Dedifferentiated amniotic fluid mesenchymal stem cell (primary cell): ENCODE measurements around the gene ZNF407.

Experiments
- DNase-seq: peaks from one replicate; pipeline ENCODE4 v3.0.0-alpha.2; 2016; ENCODE audit errors: extremely low spot score

The ZNF407 gene

DNA sequence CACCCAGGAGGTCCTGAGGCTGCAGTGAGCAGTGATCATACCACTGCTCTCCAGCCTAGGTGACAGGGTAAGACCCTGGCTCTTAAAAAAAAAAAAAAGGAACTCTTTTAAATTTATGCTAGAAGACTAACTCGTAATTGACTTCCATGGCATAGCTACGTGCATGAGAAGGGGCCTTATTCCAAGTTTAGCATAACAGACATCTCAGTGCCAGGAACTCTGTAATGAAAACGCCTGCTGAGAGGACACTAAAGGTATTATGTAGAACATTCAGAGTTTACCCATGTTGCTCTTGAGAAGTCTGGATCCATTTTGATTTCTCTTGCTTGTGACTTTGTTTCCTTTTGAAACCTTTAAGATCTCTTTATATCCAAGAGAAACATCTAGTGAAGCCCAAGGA, 276.0 kb downstream of the ZNF407 start:
- DNase-seq: no peak

DNA sequence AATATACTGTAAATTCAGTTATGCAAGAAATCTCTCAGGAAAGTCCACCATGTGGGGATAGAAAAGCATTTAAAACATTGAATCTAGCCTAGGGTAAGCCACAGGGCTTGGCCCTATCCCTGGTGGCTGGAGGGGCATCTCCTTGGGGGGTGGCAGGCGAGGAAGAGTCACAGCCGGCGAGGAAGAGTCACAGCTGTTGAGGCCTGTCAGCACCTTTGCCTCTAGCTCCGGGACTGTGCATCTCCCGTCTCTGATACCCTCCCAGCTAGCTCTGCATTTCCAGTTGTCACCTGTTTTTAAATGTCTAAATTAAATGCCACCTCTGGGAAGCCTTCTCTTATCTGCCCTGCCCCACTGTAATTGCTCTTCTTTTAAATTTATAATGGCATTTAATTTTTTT, 276.7 kb downstream of the ZNF407 start:
- DNase-seq: no peak

DNA sequence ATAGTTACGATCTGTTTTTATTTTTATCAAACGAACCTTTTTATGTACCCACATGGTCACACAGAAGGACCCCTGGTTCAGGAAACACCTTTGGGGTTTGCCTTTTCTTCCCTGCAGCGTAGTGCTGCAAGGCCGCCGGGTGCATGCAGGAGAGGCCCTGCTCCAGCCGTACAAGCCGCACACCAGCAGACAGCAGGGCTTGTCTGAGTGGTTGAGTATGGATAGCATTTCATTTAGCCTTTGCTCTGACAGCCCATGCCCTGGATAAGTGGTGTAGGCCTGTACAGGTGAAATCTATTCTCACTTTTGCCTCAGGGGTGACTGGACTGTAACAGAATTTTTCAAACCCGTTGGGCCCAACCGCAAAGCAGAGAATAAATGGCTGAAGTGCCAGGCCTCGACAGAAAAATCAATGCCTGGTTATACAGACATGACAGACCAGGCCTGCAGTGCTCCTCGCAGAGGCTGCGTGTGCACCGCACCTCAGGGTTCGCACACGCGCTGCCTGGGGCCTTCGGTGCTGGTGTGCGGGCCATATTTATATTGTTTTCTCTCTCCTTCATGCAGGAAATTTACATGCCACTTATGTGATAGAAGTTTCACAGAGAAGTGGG, 279.1 kb downstream of the ZNF407 start:
- no peak for DNase-seq

DNA sequence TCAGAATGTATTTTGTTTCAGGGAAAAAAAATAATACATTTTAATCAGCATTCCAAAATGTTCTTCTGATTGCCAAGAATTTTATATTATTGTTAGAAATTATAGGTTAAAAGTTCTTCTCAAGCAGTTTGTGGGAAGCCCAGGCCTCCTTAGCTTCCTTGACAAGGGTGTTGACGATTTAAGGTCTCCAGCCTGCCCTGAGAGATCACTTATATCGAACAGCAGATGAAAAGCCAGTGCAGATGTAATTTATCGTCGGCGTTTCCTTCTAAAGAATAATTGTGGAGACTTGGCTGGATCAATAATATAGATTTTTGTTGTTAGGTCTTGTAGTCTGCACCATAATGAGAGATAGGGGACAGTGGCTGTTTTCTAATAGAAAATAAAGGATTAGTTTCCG, 280.6 kb downstream of the ZNF407 start:
- DNase-seq: no peak

DNA sequence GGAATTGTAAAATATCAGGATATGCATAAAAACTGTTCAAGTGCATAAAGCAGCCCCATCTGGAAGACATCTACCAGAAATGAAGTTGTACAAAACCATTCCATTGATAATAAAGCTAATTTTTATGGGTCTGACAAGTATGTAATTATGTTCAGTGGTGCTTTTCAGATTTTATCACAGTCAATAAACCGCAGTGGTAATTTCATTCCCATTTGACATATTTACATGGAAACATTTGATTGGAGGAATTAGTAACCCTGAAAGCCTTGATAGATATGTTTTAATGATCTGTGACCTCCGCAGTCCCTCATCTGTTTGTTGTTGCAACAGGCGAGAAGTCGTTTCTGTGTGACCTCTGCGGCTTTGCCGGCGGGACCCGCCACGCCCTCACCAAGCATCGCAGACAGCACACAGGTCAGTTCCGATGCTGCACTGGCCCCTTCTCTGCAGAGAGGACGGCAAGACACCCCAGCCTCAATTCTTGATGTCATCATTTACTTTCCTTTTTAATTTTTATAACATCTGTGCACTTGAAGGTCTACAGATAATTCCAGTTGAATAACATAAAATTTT, 283.1 kb downstream of the ZNF407 start:
- DNase-seq: no peak

DNA sequence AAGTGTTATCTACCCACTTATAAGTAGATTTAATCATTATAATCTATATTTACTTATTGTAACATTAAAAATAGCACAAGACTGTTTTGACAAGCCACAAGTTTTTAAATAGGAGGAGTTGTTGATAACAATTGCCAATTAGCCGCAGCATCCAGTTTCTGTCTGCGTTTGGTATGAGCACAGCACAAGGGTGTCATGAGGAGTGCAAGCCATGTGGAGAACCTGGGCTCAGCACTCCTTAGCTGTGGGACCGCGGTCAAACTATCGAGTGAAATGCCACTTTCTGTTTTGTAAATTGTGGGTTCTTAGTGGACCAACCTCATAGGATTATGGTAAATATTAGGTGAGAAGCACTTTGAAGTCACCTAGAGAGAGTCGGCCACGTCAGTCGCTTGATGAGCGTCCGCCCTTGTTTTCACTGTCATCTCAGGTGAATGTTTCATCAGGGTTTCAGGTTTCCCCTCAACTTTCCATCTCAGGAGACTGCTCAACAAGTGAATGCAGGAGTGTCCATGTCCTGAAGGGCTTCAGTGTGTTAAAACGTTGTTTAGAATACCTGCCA, 294.5 kb downstream of the ZNF407 start:
- no peak for DNase-seq

DNA sequence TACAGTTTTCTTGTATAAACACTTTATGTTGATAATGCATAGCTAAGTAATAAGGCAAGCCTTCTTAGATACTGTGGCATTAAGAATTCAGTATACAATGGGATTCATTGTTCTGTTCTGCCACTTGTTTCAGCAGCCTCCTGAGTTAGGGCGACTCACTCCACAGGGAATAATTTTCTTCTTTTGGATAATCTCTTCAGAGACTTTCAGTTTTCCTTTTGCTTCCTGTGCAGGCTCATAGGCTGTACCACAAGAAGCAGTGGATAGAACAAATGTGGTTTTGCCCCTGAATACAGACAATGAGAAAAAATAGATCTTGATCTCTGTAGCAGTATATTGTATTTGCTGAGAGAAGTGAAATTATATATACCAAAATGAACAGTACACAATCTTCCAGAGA, 298.0 kb downstream of the ZNF407 start:
- no peak for DNase-seq

DNA sequence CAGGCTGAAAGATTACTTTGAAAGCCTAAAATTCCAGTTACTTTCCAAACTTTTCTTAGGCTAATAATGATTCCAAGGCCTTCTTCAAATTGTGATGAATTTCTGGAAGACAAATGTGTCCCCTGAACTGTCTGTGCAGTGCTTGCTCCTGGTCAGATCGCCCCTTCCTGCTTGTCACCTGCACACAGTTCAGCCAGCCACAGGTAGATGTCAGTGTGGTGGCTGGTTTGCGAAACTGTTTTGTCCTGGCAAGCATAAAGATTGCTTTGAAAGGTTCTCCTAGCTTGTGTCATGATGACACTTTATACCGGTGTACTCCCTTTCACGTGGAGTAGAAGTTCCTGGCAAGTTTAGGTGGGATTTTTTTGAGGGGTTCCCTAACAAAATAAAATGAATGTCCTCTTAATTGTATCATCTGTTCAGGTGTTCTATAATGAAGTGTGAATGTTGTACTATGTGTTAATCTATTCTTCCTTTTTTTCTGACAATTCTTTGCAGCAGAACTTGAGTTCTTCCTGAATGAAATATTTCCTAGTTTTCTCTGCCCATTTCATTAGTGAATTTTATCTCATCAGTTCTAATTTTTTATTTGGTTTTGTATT, 298.8 kb downstream of the ZNF407 start:
- no peak for DNase-seq

DNA sequence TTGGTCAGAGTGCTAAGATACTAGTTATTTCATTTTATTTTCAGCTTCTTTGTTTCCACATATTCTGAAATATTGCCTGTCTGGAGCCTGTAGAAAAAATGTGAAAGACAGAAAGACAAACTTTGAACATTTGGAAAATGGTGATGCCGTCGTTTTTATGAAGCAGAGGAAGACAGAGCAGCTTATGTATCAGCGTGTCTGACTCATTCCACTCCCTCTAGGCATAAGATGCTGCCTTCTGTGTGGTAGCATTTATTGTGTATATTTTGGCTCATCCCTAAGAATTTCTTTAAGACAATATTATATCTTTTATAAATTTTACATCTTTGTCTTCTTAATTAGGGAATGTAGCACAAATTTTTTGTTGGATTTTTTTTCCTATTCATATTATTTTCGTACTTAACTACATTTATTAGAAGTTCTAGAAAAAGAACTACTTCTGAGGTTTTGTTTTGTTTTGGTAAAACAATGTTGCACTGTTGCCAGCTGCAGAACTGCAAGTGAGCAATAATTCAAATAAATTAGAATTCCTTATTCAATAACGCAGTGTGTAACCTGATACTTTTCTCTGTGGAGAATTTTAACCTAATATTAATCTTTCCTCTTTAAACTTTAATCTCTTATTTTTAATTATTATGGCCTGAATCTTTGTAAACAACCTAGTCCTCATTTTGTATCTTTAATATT, 300.4 kb downstream of the ZNF407 start:
- peak; percentile 34 for DNase-seq

DNA sequence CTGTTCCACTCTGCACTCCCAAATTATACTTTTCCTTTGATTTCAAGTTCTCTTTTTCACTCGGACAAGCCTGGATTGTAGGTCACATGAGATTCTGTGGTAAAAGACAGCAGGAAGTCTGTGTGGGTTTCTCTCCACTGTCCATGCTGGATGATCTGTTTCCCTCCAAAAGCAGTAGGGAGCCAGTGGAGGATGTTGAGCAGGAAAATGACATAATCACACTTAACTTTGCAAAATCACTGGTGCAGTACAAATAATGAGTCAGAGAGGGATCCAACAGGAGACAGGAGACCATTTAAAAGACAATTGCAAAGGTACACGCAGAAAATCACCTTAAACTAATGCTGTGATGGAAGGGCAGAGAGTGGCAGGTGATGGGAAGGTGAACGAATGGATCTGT, 301.3 kb downstream of the ZNF407 start:
- no peak for DNase-seq

DNA sequence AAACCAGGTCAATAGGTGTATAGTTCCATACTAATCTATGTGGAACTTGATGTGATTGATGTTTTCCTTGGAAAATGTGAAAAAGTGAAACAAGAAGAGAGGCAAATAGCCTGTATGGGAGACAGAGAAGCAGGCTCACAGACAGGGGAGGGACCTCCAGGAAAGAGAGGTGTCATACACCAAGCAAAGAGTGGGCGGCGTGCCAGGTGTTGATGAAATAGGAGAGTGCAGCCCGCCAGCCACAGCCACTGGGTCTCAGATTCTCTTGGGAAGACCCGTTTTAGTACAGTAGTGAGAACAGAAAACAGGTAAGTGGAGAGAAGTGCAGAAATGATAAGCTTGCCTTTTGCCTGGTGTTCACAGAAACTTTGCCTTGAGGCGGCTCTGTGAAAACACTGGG, 301.9 kb downstream of the ZNF407 start:
- DNase-seq: no peak

DNA sequence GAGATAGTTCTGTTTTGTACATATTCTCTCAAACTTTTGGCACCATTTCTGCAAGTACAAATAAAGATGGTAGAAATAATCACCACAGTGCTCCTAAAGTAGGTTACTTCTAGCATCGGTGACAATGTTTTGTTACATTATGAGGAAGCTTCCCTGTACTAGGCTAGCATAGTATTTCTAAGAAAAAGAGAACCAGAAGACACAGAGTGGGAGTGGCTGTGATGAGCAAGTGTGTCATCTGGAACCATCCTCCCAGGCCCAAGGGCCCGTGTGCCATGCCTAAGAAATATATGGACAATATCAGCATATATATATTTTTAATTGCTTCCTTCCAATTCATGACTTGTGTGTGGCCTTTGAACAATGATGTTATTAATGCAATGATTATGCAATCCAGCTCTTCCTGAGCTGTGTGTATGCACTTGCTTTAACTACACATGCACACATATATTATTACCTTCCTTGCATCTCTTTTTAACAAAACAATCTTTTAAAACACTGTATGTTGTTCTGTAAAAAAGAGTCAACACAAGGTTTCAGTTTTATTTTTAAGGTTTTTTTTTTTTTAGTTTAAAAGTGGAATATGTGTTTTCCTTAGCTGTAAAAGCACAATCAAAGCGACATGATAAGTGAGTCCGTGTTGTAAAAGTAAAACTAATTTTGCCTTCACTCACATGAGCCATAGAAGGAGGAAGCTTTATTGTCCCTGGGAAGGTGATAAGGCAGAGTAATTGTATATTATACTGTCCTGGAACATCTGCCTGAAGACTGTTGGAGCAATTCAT, 303.9 kb downstream of the ZNF407 start:
- DNase-seq: no peak

DNA sequence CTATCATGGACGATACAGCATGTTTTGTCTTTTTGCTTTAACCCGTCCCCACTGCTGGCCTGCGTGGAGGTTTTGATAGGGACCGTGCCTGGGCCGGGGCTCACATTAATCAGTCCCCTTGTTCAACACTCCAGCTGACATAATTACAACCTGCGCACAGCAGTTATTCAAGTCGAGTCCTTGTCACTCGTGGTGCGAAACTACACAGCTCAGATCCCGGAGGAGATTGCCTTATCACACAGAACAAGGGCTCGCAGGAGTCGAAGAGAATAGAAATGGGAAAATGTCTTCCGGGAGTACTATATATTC, 304.4 kb downstream of the ZNF407 start:
- no peak for DNase-seq

DNA sequence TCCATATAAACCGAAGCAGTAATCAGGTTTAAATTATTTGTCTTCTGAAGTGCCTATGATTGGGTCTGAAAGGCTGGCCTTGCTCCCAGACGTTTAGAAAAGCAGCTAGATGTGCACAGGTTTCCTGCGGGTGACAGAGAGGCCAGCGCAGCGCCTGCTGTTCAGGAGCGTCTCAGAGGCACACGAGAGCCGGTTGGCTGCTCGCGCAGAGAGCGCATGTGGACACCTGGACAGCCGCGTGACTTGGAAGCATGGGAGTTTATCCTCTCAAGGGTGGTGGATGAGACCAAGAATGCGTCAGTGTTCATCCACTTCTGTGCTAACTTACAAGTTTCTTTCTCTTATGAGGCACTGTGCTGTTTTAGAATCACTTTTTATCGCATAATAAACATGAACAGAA, 307.6 kb downstream of the ZNF407 start:
- no peak for DNase-seq

DNA sequence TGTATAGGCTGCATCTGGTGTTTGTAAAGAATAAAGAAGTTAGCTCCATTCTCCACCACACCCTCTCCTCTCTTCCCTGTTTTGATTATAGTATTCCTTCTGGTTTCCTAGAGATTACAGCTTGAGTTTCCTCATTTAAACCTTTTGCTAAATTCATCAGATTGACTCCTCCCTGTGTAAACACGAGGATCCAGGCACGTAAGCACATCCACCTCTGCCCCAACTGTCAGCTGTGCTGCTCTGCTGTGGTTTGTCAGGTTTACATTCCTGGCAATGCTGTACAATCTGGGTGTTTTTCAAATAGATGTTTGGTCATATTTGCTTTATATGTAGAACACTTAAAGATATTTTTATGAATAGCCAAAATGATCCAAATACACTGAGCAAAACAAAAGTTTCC, 308.5 kb downstream of the ZNF407 start:
- DNase-seq: no peak

DNA sequence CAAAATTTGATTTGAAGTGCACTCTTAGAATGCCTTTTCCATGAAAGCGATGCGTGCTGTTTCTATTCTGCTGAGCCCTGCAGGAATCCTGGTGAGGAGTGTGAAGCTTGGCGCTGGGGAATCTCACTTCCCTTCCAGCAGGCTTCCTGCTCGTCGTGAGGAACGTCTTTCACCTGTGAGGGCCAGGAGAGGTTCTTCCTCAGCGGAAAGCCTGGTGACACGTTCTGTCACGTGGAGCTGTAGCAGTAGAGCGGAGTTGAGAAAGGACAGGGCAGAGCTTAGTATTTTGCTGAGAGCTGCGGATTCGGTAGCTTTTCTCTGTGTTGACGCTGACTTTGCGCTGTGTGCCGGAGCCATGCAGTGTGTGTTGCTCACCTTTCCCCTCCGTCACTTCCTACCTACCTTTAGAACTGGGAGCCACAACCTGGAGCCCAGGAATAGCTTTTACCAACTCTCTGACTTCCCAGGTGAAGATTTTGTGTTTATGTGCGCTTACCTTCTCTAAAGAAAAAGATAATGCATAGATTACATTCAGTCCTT, 316.5 kb downstream of the ZNF407 start:
- DNase-seq: no peak

DNA sequence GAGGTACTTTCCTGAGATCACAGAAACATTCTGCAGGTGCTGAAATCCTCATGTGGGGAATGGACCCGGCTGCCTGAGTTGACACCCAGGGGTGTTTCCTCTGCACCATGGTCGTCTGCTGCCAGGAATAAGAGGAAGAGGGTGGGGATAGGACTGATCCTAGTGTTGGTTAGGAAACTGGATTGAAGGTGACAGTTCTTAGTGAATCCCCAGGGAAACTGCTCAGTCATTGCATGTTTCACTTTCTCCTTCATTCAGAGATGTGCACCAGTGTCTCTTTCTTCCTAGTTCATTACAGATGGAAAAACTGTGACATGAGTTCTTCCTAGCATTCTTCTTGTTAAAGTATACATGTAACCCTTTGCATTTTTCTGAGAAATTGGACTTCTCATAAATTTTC, 317.0 kb downstream of the ZNF407 start:
- no peak for DNase-seq

DNA sequence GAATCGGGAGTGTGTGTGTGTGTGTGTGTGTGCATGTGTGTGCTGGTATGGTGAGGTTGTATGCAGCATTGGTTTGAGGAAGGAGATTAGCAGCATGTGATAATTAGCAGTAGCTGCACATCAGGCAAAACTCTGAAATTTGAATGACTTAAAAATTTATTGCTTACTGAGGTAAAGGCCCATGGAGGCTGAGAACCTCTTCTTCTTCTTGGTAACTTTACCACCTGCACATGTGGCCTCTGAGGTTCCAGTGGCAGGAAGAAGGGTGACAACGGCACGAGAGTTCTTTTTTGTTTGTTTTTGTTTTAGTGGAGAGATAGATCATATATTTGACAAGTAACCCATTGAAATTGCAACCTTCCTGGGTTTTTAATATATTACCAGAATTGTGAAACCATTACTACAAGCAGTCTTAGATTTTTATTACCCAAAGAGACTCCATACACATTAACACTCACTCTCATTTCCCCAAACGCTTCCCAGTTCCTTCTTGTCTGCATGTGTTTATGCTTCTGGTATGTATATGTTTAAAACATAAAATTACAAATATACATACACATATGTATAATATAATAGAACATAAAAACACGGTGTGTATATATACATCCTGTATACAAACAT, 319.2 kb downstream of the ZNF407 start:
- DNase-seq: no peak

DNA sequence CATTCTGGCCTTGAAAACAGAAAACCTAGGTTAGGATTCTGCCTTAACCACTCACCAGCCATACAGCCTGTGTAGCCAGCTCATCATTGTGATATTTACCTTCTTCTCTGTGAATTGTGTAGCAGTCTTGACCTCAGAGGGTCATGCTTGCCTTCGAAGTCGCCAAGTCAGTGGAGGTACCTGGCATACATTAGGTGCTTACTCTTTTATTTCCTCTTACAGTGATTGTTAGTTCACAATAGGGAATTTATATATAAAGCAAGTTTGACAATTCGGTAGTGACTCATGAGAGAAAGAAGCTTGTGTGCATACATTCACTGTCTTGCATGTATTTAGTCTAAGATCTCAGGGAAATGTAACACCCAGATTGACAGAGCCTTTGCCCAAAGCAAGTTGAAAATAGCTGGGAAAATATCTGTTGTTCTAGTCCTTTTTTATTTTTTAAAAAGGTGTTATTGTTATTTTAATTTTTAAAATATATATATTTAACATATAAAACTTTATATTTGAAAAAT, 320.7 kb downstream of the ZNF407 start:
- no peak for DNase-seq

DNA sequence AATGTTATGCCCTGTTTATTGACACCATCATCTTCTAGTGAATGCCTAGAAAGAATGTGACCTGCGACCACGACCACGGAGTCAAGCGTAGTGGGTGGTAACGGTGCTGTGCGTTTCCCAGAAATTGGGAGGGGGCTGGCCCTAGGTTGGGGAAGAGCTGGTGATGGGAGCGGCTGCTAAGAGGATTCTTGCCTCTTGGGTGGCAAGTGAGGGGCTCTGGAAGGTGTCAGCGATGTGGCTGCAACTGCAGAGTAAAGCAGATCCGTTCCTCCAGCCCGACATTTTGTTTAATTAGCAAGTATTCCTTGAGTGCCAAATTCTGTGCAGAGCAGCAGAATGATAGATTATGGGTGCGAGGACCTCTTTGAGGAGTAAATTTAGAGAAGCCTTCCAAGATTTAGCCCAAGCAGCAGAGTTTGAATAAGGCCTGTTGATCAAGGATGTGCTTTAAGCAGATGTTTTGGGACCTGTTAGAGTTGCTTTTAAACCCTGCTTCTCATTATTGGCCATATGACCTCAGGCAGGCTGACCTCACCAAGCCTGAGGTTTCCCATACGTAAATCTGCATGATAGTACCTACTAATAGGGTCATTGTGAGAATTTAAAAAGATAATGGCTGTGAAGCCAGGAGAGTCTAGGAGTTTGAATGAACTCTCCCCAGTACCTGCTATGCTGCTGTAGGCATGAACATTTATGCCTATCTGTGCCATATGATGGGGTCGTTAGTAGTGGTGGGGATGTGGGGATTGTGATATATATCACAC, 323.6 kb downstream of the ZNF407 start:
- no peak for DNase-seq

DNA sequence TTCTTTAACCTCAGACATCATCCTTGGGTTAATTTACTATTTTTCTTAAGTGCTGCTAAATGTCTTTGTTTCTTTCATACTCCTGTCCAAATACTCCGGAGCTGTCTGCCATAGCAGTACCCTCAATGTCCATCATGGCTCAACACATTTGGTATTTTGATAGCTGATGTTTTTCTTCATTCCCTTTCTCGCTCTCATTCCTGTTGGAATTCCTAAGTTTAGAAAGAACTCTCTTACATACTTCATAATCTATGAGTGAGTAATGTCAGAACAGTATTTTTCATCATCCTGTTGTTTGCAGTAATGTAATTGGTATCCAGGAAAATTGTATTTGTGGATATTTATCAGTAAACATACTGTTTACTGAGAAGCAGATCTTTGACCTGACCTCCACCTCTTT, 328.4 kb downstream of the ZNF407 start:
- no peak for DNase-seq
